Daoy (cell line): ENCODE measurements around the gene B9D1. TPM values are rescaled to one million over a fixed set of nuclear protein-coding genes. Genes with fewer than 3 reads are reported as not detected.

Source experiments
- DNase-seq: peaks from one replicate; pipeline ENCODE4 v3.0.0-alpha.2; 2015; ENCODE audit warnings: low read depth
- total RNA-seq: library from RNA; depleted of rRNA; stranded (reverse); fragments of >200 nt; shearing (Covaris generic); gene quantifications from 2 replicates; pipeline ENCODE4 v1.2.3, GENCODE V29; 2014; rRNA removed

B9D1 gene, protein sequence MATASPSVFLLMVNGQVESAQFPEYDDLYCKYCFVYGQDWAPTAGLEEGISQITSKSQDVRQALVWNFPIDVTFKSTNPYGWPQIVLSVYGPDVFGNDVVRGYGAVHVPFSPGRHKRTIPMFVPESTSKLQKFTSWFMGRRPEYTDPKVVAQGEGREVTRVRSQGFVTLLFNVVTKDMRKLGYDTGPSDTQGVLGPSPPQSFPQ
- total RNA-seq, result 33.8 and 42.5 TPM in 2 replicates

DNA sequence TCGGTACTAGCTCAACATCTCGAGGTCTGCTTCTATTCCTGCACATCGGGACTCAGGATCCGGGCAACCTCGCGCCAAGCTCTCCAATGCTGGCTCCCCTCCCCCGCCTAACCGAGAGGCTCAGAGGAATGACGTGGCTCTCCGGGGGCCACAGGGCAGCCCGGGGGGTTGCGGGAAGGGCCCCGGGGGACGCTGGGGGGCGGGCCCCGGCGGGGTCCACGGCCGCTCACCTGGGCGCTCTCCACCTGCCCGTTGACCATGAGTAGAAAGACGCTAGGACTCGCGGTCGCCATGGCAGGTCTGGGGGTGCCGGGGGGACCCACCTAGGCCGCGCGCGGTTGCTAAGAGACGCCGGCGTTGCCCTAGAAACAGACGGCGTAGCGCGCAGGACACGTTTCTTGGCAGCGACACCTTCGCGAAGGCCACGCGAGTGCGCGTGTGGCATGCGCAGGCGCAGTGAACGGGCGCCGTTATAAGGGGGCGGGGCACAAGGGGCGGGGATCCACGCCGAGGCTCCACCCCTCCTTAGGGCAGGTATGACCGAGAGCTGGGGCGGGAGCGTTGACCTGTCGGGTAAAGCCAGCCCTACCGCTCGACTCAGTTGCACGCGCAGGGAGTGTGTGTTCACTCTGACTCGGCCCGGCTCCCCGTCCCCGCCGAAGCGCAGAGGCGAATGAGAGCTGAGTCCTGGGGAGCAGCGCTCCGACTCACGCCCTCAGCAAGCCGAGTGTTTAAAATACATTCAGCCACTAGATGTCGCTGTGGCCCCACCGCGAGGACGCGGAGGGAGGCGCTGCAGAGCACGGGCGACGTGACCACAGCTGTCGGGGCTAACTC lies at the start of gene B9D1:
TSS of gene B9D1 (minus strand) at position 447 of the 837 bp plus-strand sequence. CDS start at position 293, 154 bp downstream.
- peak; percentile 93 for DNase-seq

DNA sequence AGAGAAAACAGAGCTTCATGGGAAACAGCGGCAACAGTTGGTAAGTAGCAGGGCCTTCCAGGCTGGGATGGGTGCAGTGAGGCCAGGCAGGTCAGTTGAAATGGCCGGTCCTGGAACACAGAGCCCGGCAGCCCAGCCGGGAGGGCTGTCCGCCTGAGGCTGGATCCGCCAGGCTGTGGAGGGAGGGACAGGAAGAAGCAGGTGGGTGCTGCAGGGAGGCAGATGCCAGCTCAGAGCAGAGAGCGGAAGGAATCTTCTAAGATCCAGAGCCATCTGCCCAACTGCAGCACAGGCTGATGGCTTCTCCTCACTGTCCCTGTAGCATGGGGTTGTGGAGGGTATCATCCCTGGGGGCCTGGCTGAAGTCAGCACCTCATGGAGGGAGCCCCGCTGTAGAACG lies 49.1 kb upstream of the B9D1 start:
- no peak for DNase-seq

DNA sequence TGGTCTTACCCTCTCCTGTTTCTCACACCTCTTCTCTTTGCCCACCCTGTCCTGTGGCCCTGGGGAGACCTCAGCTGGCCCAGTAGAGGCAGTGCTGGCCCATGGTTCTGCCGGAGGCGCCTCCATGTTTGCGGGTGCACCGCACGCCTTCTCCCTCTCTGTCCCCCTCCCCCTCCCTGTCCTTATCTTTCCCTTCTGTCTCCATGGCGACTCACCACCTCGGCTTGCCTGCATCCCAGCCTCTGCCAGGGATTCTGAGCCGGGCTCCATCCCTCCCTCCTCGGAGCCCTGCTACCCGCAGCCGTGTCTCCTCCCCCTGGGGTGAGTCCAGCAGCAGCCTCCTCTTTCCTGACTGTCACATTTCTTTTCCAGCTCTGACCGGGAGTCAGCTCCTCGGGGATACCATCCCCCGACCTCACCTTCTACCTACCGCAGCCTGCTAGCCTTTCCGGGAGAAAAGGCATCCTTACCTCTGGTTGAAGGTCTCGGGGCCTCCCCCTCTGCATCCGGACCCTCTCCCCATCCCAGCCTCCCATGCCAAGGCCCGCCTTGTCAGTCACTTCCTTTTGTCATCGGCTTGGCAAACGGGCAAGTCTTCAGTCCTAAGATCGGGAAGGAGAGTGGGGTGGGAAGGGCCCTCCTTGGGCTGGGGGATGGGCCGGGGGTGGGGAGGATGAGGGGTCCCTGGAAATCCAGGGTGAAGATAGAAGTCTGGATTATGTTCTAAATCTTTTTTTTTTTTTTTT lies 48.5 kb upstream of the B9D1 start, which contains the start of gene RNF112:
TSS of gene RNF112 (plus strand) at position 358 of the 746 bp plus-strand sequence. CDS start at position 535, 177 bp downstream.
- DNase-seq, result no peak

DNA sequence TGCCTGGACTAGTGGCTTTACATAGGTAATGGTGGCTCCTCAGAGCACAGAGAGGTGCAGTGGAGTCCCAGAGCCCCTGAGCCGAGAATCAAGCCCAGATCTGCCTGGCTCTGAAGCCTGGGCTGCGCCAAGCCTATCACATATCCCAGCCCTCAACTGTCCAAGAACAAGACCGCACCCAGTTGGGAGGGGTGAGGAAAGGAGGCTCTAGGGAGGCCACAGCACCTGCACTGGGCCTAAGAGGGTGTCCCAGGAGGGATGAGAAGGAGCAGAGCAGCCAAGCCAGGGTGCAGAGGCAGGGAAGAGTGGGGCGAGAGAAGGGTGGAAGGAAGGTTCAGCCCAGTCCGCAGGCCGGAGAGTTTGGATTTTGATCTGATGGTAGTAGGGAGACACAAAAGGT lies 47.6 kb upstream of the B9D1 start:
- DNase-seq, result no peak

DNA sequence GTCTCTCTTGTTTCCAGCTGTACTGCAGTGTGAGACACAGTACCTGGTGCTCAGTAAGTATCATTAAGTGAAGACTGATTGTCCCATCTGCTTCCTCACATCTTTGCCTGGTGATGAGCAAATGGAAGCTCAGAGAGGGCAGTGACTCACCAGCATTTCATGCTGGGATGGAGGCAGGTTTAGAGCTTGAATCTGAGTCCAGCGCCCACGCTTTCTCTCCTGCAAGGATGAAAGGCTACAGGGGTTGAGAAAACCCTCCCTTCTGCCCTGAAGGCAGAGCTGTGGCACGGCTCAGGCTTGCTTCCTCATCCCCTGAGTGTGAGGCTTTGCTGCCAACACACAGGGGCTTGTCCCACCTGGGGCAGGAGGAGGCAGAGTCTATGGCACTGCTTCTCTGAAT lies 47.0 kb upstream of the B9D1 start:
- peak; percentile 89 for DNase-seq

DNA sequence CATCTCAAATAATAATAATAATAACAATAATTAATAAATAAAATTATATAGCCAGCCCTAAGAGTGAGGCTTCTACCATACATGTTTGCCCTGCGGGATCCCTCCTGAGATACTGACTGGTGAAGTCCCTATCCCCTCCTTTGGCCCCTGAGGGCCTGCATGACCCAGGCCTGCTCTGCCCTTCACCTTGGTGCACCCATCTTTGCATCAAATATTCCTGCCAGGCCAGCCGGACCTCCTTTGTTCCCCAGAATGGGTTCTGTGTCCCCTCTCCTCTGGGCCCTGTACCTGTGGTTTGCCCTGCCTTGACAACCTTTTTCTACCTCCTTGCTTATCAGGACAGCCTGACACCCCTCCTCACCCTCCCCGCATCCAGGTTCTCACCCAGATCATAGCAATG lies 46.5 kb upstream of the B9D1 start:
- DNase-seq, result no peak

DNA sequence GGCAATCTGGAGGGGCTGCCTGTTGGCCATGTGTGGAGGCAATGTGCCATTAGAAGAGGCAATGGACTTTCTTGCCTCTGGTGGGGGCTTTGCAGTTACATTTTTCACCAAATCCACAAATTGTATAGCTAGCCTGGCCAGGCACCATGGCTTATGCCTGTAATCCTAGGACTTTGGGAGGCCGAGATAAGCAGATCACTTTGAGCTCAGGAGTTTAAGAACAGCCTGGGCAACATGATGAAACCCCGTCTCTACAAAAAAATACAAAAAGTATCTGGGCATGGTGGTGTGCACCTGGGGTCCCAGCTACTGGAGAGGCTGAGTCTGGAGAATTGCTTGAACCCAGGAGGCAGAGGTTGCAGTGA lies 45.8 kb upstream of the B9D1 start:
- no peak for DNase-seq

DNA sequence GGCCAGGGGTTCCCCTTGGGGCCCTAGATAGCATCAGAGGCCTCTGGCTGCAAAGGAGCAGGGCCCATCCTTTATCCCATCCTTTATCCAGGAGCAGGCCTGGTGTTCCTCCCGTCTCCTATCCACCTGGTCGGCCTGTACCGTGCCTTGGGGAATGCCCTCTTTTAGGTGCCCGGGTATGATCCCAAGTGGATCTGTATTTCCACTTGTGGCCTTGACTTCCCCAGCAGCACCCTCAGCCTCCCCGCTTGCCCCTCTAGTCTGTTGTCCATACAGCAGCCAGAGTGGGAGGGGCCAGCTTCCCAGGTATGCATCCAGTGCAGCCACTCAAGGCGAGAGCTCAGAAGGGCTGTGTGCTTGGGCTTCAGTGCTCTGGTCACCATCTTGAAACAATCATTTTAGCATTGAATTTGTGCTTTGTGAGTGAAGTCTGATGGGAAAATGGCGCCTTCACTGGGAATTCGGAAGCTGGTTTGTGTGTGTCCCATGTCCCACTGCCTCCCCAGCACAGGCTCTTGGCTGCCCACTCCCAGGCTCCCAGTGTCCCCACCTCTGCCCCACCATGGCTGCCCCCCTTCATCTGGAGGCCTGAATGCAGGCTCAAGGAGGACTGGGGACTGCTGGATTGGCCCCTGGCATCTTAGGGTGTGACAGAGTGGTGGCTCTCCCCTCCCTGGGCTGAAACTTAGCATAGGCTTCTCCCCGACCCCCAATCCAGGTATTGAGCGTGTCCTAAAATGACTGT lies 45.2 kb upstream of the B9D1 start:
- DNase-seq, result no peak

DNA sequence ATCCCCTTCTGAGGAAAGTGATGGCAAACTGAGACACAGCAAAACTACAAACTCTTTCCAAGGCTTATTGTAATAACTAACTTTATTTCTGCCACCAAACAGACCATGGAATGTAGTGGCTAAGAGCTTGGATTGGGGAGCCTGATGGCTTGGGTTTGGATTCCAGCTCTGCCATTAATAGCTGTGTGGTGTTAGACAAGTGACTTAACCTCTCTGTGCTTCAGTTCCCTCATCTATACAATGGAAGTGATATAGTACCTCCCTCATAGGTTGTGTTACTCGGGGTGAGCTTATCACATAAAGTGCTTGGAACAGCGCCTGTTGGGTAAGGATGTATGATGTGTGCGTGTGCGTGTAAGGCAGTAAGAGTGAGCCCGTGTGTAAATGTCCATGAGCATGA lies 42.6 kb upstream of the B9D1 start:
- no peak for DNase-seq

DNA sequence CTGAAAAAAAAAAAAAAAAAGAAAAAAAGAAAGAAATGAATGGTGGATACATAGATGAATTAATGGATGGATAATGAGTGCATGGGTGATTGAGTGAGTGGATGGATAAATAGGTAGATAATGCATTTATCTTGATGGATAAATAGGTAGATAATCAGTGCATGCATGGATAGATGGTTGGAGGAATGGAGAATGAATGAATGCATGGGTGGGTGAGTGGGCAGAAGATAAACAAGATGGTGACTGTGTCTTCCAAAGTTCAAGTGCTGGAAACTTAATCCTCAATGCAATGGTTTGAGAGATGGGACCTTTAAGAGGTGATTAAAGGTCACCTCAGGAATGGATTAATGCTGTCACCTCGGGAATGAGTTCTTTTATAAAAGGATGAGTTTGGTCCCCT lies 41.7 kb upstream of the B9D1 start:
- DNase-seq, result no peak

DNA sequence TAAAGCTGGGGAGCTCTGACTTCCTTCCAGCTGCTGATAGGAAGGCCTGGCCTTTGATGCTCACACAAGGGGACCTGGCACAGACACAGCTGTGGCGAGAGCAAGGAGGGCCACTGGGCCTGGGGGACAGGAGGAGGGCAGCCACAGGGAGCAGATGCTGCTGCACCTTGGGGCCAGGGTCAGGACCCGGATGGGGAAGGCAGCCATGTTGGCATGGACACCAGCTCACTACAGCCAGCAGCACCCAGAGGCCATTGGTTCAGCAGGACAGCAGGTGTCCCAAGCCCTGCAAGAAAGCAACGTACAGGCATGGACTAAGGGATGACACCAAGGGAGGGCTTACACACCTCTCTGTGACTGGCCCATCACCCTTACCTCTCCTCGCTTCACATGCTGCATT lies 40.5 kb upstream of the B9D1 start:
- DNase-seq, result no peak

DNA sequence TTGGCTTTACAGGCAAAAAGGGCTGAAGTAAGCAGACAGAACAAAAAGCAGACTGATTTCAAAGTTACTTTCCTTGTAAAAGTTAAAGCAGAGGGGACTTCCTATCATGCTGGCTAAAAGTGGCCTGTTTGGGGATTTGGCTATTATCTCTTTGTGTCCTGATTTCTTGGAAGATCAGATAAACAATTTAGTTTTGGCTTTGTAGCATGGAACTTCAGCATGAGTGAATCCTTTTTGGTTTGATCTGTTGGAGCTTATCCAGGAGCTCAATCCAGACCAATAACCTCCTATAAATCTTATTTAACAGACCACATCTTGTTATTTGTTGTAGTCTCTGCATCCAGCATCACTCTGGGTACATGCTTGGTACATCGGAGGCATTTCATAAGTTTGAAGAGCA lies 39.6 kb upstream of the B9D1 start:
- no peak for DNase-seq

DNA sequence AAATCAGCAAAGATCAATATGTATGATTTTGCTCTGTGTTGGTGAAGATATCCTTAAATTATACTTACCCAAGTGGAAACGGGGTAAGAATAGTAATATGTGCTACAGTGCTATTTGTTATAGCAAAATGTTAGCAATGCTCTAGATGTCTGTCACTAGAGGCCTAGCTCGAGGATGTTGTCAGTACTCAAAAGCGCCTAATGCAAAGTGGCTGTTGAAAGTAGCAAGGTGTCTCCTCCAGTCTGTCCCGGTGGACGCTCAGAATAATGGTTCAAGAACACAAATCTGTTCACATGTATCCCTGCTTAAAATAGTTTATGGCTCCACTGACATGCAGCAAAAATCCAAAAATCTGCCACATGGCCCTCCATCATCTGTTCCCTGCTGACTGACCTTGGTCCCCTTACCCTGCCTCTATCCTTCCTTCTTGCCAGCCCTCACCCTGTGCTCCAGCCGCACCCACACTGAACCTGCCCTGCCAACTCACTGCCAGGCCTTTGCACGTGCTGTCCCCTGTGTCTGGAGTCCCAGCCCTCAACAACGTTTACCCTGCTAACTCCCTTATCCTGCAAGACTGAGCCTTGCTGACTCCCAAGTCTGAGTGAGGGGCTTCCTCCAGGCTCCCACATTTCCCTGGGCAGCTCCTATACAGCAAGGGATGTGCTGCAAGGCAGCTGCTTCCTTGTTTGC lies 38.9 kb upstream of the B9D1 start:
- no peak for DNase-seq

DNA sequence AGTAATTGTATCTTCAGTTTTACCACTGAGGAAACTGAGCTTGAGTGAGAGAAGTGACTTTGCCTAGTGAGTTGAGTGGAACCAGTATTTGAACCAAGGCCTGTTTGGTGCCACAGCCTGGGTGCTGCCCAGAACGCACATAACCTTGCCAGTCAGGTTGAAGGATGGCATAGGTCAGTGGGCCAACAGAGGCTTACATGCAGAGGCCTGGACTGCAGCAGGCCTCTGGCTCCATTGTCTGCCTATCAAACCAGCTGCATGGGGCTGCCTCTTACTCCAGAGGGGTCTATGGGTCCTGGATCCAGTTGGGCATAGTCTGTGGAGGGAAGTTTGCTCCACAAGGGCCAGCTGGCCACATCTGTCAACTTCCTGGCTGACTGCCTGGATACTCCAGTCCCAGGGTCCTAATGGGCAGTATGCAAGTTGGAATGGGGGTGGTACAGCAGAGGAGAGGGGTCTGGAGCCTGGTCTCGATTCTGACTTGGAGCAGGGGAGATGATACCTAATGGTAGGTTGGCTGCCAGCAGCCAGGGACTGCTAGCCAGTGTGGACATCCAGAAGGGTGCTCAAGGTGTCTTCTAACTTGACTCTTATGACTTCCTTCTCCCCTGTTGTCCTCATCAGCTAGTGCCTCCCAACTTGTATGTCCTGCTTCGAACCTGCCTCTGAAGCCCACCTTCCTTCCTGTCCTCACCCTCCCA lies 37.4 kb upstream of the B9D1 start:
- DNase-seq, result no peak

DNA sequence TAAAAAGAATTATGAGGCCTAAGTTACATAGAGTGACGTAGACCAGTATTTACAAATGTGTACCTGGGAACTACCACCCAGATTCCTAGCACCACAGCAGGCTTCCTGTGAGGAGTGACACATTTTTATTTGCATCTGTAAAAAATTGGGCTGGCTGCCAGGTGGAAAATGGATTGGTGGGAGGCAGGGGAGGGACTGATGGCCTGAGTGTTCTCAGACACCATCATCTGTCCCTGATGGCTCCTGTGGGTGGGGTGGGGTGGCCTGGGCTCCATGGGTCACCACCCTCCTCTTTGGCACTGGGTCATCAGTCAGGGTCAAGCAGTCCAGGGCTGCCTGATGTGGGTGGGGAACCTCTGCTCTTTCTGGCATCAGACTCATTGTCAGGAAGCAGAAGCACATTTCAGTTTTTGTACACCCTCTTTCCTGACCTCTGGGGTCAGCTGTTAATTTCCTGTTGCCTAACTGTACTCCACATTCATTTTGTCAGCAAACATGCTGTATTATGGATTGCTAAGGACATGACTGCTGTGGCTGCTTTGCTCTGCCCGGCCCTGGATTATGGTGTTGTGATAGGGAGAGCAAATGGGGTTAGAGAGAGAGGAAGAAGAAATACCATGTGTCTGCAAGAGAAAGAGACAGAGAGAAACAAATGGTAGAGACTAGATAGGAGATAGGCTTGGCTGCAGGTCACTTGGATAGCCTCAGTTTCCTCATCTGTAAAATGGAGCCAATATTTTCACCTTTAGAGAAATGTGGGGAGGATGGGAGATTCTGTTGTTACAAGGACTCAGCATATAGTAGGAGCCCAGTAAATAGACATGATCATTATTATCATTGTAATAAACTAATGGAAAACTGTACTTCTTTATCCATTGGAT lies 36.0 kb upstream of the B9D1 start:
- DNase-seq, result peak; percentile 63

DNA sequence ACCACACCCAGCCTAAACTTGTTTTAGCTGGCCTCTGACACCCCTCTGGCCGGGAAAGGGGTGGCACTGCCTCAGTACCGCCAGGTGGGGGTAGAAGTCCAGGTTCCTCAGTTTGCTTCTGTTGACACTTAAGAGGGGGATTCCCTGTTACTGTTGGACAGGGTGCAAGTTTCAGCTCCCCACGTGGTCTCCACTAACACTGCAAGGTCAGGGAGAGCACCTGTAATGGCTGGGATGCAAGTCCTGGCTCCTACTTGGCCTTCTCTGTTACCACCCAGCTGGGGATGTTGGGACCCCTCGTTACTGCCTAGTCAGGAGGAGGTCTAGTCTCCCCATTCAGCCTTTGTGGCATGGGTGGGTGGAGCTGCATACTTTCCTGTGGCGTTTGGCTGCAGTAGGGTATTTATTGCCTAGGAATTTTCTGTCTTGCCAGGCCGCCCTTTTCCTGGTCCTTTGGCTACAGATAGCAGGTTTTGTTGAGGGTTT lies 35.1 kb upstream of the B9D1 start:
- DNase-seq, result no peak

DNA sequence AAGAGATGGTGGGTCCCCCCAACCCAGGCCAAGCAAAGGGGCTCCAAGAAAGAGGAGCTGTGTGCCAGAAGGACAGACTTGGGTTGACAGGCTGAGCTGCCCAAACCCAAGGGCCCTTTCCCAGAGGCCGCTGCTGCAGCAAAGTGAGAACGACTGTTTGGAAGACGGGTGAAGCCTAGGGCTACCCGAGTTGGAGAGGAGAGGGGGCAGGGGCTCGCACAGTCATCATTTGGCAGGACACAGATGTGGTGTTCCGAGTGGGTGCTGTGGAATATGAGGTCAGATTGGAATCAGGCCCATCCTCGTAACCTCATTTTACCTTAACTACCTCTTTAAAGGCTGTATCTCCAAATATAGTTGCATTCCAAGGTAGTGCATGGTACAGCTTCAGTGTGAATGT lies 29.8 kb upstream of the B9D1 start:
- DNase-seq, result no peak

DNA sequence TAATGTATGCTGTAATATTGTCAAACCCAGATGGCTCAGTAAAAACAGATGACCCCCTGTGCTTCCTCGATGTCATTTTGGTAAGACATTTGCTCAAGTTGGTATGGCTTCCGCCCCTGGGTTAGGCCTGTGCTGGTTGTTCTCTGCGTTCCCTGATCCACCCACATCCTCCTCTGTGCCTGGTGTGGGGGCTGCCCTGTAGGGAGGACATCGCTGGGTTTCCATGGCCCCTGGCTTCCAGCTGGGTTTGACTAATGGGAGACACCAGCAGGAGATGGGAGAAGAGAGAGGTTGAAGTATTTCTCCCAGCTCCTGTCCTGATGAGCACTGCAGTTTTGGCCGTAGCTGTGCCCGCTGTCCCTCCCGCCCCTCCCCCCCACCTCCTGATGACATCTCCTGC lies 28.9 kb upstream of the B9D1 start:
- no peak for DNase-seq

DNA sequence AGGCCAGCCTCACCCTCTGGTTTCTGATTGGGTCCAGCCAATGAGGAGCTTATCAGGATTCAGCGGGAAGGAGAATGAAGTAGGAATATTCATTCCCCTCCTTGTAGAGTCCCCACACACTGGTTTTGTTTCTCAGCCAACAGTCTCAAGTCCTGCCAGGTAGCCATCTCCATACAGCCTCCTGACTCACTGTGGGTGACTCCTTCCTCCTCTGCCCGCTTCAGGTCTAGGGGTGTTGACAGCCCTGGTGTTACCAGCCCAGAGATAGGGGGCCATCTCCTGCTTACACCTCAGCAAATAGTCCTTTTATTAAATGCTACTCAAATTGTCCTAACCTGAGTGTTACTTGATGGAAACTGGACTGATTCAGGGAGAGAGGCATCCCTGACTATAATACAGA lies 28.4 kb upstream of the B9D1 start:
- no peak for DNase-seq
